ENCODE data around the gene HSD17B14. TPM values are rescaled to one million over a fixed set of nuclear protein-coding genes. Genes with fewer than 3 reads are reported as not detected.

The HSD17B14 gene
- total RNA-seq, 1 experiment from 2014 or later, result 11.2 TPM

GRCh38 chr19:48794291-48794690, 42.0 kb downstream of the HSD17B14 start:
- H4K8ac ChIP-seq (replicated peaks; ENCODE audit: insufficient read length, low read depth, low read length), result no peak overlapping the region
- Mint-ChIP-seq H3K27ac (peak overlapping the region in 1 of 3 experiments; percentile 40; a peak in 1 of 7 replicates), H3K27me3 (ENCODE audit: low read depth) (no peaks in the 10 kb centered on the region; the same call in 1 of the 2 replicates), H3K36me3 (ENCODE audit: insufficient read depth in 1 of 3, low read depth in 3 of 3) (no peaks in the 10 kb centered on the region), H3K4me3 (peak overlapping the region; percentile 91 to 95; a peak in 3 of 5 replicates), H3K9me3 (0 out of 5 replicates have a peak, but pooled peaks cover 0 to 2% of the 10 kb centered on the region in 2 experiments), H3K4me1 (peaks cover 14 to 15% of the 10 kb centered on the region in 2 experiments)
- H3K27ac ChIP-seq (ENCODE audit: insufficient read length, low read depth, low read length), result no peak overlapping the region
- no peak overlapping the region for H3K4ac ChIP-seq (ENCODE audit: low read depth, low read length)
- H3K79me1 ChIP-seq (ENCODE audit: insufficient read depth, low read depth, low read length, poor library complexity, severe bottlenecking), result no peaks in the 10 kb centered on the region
- H4K91ac ChIP-seq (ENCODE audit: insufficient read length, low read depth, low read length), result no peak overlapping the region
- H2BK20ac ChIP-seq (ENCODE audit: low read depth, low read length, poor library complexity, severe bottlenecking), result no peak overlapping the region
- no peak overlapping the region for H2BK12ac ChIP-seq (ENCODE audit: insufficient read length, low read depth, low read length)
- H2BK15ac ChIP-seq (ENCODE audit: low read depth, low read length), result no peak overlapping the region
- no peak overlapping the region for H3K23ac ChIP-seq (ENCODE audit: insufficient read length, low read depth, low read length)
- H3K14ac ChIP-seq (ENCODE audit: insufficient read depth, low read length), result no peak overlapping the region
- H3K18ac ChIP-seq (ENCODE audit: insufficient read length, low read depth, low read length), result no peak overlapping the region
- peaks cover 4% of the 10 kb centered on the region; the same call in 1 of the 2 replicates for H3K4me1 ChIP-seq (ENCODE audit: insufficient read depth, low read length)
- no peaks in the 10 kb centered on the region for H4K20me1 ChIP-seq (ENCODE audit: control insufficient read depth, insufficient read depth, insufficient read length)
- H2AK5ac ChIP-seq (ENCODE audit: insufficient read length, low read length), result no peak overlapping the region
- H3K27me3 ChIP-seq (ENCODE audit: insufficient read depth, low read length), result no peaks in the 10 kb centered on the region
- no peak overlapping the region for H3K9ac ChIP-seq (ENCODE audit: extremely low read depth, insufficient read length, low read length)
- TF ChIP-seq CTCF (conservative IDR thresholded peaks at IDR 0.05), result no peak
- no peak overlapping the region for H4K5ac ChIP-seq (ENCODE audit: insufficient read length, low read depth, low read length)
- H3K4me2 ChIP-seq (ENCODE audit: insufficient read depth, insufficient read length, low read length), result no peak overlapping the region
- H3K23me2 ChIP-seq (ENCODE audit: insufficient read length, low read depth, low read length, poor library complexity, severe bottlenecking), result no peaks in the 10 kb centered on the region
- H3K79me2 ChIP-seq (ENCODE audit: insufficient read depth, low read length), result no peaks in the 10 kb centered on the region
- H3K9me3 ChIP-seq (ENCODE audit: control insufficient read depth, low read depth, low read length), result no peaks in the 10 kb centered on the region
- H2BK5ac ChIP-seq (ENCODE audit: insufficient read length, low read length), result no peak overlapping the region
- no peak for DNase-seq
- no peak overlapping the region for H2AFZ ChIP-seq (ENCODE audit: low read length)
- H3T11ph ChIP-seq (ENCODE audit: low read length), result no peak overlapping the region
- no peak overlapping the region for H2BK120ac ChIP-seq (ENCODE audit: low read depth, low read length, poor library complexity, severe bottlenecking)
- WGBS (ENCODE audit: extremely low coverage, insufficient read length, low lambda C conversion rate), result no CpG with 5 or more reads among the region's 6 CpGs
- no peak overlapping the region for H3K56ac ChIP-seq (ENCODE audit: insufficient read length, low read depth, low read length)

All from H9 (cell line).